Urothelium cell line (cell line): ENCODE measurements around the gene CCDC172.

ENCODE experiments used
- DNase-seq: peaks from one replicate; pipeline ENCODE4 v3.0.0; 2011; ENCODE audit warnings: low spot score, mixed read lengths
- FAIRE-seq: peaks from 2 replicates; lab custom pipeline; 2011; peaks lifted over from hg19 to GRCh38; lab: Jason Lieb, UNC

The CCDC172 gene

DNA sequence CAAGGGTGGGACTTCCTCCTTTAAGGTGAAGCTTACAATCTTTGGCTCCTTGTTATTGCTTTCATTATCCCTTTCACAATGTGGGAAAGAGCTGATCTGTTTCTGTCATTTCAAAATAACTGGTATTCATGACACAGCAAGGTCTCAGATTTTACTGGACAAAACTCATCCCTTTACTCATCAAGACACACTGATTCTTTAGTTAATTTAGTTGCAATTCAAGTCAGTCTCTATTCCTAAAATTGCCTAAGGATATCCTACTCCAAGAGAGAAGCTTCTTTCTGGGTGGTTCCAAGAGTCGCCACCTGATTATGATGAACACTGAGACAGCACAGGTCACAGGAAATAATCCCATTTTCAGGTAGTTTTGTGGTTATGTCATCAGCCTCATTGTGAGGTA is 97.6 kb downstream of the CCDC172 start:
- no peak for FAIRE-seq

GRCh38 chr10:116427671-116428070 is 103.4 kb downstream of the CCDC172 start, which contains the start of gene PNLIPRP3:
Gene PNLIPRP3, plus strand, starts transcription at chr10:116427847. Its CDS starts 166 bp downstream, at chr10:116428013.
- DNase-seq, result no peak
- FAIRE-seq, result no peak

More for the DNA sequence above, 97.6 kb downstream of the CCDC172 start:
- DNase-seq, result no peak

DNA sequence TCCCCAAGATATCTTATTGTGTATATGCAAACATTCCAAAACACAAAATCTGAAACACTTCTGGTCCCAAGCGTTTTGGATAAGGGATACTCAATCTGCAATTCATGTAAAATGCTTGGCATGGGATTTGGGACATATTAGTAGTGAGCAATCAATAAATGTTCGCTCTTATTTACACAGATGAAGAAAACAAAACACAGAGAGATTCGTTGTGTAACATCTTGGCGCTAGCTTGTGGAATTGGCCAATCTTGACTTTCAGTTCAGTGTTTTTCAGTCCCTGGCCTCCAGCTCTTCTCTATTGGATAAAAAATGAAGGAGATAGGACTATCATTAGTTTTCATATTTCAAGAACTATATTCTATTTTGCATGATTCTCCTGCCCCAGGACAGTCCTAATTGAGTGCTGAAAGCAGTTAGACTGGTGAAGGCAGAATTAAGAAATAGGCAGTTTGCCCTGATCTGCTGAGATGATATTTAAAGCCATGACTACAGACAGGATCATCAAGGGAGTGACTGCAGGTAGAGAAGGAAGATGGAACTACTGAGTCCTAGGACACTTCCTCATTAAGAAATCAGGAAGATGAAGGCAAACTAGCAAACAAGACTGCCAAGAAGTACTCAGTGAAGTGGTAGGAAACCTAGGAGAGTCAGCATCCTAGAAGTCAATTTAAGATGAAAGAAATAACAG is 105.2 kb downstream of the CCDC172 start:
- no peak for DNase-seq
- no peak for FAIRE-seq
